Peyer's patch (tissue), 4 donors: Measurements from ENCODE around the gene L3MBTL1.
A peak's percentile ranks its signal among the peaks of the same experiment; 100 is the strongest.

Experiments
- CTCF ChIP-seq, 6 experiments: fragments of 450-650 bp in 4 of 6; fragments of 200-600 bp in 2 of 6; sonication (generic) in 1 of 6; IDR thresholded peaks; one replicate each; pipeline ENCODE4 v1.5.1; 2017 to 2019; ENCODE audit warnings: antibody characterized with exemption in 6 of 6, mild to moderate bottlenecking in 3 of 6, moderate library complexity in 1 of 6
- POLR2A ChIP-seq, 2 donors: fragments of 450-650 bp; IDR thresholded peaks; one replicate each; pipeline ENCODE4 v1.5.1; 2017; ENCODE audit warnings: antibody characterized with exemption in 2 of 2, mild to moderate bottlenecking in 2 of 2, moderate library complexity in 2 of 2

GRCh38 chr20:43570496-43570895 lies 63.0 kb downstream of the L3MBTL1 start:
- no peak for TF ChIP-seq POLR2A (IDR thresholded peaks at IDR 0.05)
- peak in 2 of 6 experiments; percentile 21 to 25 for TF ChIP-seq CTCF (IDR thresholded peaks at IDR 0.05)
